ENCODE data around the gene TNRC6C. TPM values are rescaled to one million over a fixed set of nuclear protein-coding genes. Genes with fewer than 3 reads are reported as not detected.
"Not testable (repeated sequence)": the region's sequence is repeated elsewhere in the genome, so short reads cannot be mapped to it uniquely, and the experiment has no call there.

TNRC6C gene
- total RNA-seq, 1 donor from 2014 or later: 11.0 TPM

DNA sequence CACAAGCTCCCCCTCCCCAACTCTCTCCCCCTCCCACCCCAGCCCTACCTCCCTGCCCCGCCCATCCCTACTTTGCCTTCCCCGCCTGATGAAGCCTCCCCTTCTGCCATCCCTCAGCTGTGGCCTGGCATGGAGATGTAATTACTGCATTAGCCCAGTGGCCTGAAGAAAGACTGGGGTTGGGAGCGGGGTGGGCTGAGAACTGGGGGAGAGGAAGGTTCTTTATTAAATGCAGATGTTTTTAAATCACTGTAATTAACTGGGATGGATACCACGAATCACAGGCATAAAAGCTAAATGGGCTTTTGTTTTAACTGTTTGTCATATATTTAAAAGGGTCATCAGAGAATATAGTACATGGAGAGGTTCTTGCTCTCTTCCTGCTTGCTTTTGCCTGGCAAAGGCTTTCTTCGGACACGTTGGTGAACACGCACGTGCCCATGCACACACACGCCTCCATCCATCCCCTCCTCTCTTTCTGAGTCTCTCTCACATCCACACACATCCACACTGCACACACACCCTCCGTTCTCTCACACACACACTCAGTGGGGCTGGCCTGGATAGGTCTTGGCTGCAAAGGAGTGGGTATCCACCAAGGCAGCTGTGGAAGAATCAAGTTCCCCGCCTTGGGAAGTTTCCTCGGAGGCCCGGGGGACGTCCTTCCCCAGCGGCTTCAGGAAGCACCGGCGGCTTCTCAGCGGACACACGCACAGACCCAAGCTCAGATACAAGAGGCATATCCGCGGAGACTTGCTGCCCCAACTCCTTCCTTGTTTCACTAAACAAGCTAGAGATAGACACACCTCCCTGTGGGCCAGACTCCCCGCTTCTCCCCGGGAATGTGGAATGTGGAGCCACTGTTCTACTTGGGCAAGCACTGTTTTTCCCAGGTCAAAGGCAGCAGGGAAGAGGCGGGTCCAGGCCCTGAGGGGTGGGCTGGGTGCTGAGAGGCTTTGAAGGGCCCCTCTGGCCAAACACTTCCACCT lies 27.4 kb upstream of the TNRC6C start:
- ATAC-seq: no peak
- DNase-seq (ENCODE audit: low spot score): no peak

DNA sequence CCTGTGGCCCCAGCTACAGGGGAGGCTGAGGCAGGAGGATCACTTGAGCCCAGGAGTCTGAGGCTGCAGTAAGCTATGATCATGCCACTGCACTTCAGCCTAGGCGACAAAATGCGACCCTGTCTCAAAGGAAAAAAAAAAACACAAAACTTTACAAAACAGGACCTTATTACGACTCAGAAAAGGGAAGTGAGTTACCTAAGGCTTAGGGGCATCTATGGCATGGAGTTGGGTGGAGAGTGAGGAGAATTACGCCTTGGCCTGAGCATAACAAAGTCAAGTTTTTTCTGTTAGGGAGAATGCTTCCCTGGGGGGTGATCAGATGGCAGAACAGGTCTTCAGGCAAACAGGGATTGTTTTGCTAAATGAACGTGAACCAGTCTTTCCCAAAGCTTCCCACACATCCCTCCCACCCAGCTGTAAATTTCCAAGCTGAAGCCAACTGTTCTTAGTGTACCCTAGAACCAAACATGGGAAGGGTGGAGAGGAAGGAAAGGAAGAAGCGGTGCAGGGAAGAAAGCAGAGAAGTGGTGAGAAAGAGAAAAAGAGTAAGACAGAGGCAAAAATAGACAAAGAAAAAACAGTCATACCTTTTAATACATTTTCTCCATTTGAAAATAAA lies 24.6 kb upstream of the TNRC6C start:
- ATAC-seq: no peak

DNA sequence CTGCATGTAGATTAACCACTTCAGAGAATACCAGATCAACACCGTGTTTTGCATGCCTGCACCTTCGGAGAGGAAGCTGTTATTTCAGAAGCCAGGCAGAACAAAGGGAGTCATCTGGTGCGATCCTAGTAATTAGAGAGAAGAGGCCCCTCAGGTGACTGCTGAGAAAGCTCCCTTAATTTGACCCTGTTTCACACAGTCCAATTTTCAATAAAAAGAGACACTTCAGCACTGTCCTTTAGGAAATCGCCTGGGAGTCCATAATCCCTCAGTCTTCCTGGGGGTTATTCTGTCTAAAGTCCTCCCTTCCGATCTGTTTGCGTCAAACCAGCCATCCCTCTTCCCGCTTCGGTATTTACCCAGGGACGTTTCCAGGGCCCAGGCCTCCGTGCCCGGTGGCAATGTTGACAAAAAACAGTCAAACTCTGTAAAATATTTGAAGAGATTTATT lies 23.4 kb upstream of the TNRC6C start:
- ATAC-seq (peak; percentile 99), DNase-seq (ENCODE audit: low spot score) (peak; percentile 76)

More for the DNA sequence above, 24.6 kb upstream of the TNRC6C start:
- DNase-seq (ENCODE audit: low spot score): no peak

- ATAC-seq; DNase-seq (ENCODE audit: low spot score): not testable (repeated sequence)
Observed at GRCh38 chr17:77935744-77936143, 22.8 kb upstream of the TNRC6C start.

- ATAC-seq (no peak), DNase-seq (ENCODE audit: low spot score) (no peak)
Observed at GRCh38 chr17:77936881-77937280, 21.6 kb upstream of the TNRC6C start.

DNA sequence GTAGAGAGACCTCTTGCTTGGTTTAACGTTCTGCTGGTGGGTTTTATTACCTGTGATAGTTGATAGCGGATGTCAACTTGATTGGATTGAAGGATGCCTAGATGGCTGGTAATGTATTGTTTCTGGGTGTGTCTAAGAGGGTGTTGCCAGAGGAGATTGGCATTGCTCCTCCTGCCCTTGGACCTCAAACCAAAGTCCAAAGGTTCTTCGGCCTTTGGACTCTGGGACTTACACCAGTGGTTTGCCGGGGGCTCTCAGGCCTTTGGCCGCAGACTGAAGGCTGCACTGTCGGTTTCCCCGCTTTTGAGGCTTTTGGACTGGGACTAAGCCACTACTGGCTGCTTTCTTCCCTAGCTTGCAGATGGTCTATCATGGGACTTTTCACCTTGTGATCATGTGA lies 17.5 kb upstream of the TNRC6C start:
- no peak for DNase-seq (ENCODE audit: low spot score)
- no peak for ATAC-seq

- ATAC-seq: no peak
- DNase-seq (ENCODE audit: low spot score): no peak
Observed at GRCh38 chr17:77942112-77942988, 16.2 kb upstream of the TNRC6C start.

DNA sequence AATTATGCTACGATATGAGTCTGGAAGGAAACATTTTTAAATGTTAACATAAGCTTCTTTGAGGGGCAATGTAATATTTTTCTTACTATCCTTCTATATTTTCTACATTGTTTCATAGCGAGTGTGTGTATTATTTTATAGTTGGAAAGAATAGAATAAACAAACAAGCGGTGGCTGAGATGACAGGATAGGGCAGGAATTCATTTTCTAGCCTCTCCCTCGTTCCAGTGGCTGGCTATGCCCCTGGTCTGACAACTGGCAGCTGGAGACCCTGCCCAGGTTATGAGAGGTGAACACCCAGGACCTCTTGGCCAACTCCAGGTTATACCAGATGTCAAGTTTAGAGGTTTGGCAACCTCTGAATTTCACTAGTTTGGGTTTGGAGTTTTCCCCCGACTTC lies 14.5 kb upstream of the TNRC6C start:
- ATAC-seq: no peak
- DNase-seq (ENCODE audit: low spot score): no peak

DNA sequence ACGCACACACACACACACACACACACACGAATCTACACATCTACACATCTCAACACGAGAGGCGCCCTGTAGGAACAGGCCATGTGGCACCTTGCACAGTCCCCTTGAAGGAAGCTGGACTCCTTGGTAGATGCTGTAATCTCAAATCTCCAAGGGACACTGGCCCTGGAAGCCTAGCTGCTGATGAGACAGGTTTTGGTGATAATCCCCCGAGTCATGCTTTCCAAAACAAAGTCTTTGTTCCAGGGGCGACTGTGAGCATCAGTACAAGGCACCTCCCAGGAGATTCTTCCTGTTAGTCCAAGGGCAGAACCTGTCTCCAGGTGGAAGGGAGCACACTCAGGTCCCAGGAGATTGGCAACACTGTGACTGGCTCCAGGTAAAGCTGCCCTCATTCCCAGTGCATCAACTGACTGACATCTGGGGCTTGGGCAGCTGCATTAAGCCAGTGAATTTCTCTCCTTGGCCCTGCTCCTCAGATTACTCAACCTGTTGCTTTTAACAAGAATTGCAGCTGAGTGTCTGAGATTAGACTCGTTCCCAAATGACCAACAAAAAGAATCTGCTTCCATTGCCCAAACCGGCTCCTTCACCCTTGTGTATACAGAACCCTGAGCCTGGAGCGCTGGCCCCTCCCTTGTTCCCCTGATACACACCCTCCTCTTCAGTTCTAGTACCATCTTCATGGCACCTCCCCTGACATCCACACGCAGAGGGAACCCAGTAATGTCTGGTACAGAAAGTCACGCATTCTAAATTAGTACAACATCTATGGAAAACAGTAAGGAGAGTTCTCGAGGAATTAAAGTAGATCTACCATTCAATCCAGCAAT lies 13.9 kb upstream of the TNRC6C start:
- ATAC-seq: no peak
- DNase-seq (ENCODE audit: low spot score): no peak

- DNase-seq (ENCODE audit: low spot score): no peak
- no peak for ATAC-seq
Observed at GRCh38 chr17:77946900-77947645, 11.4 kb upstream of the TNRC6C start.

DNA sequence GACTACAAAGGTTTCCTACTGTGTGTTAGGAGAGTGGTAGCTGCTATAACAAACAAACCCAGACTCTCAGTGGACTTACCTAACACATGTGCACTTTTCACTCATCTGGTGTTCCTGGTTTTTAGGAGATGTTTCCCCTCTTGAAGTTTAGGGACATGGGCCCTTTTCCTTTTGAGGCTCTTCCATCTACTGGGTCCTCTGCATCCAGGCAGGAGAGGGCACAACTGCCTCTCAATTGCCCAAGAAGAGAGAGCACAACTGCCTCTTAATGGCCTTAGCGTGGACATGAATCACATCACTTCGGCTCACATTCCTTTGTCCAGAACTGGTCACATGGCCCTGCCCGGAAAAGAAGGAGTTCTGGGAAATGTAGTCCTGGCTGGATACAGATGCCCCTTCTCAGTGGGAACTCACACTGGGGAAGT lies 9.8 kb upstream of the TNRC6C start:
- ATAC-seq (peak; percentile 68), DNase-seq (ENCODE audit: low spot score) (no peak)

- DNase-seq (ENCODE audit: low spot score) (no peak), ATAC-seq (no peak)
Observed at GRCh38 chr17:77951123-77951522, 7.4 kb upstream of the TNRC6C start.

DNA sequence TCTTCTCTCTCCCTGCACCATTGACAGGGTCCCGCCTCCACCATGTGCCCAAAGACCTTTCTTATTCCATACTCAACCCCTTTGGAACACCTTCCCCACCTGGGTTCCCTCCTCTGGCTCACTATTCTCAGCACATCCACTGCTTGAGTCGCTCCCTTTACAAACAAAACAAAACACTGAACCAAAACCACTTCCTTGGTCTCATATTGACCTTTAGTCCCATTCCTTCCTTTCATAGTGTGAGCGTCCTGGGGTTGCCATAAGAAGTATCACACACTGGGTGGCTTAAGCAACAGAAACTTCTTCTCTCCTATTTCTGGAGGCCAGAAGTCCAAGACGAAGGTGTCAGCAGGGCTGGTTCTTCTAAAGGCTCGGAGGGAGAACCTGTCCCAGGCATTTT lies 6.1 kb upstream of the TNRC6C start:
- DNase-seq (ENCODE audit: low spot score): no peak
- ATAC-seq: no peak

GRCh38 chr17:77957235-77957856 lies 1.2 kb upstream of the TNRC6C start:
- ATAC-seq (peak; percentile 2), DNase-seq (ENCODE audit: low spot score) (no peak)

DNA sequence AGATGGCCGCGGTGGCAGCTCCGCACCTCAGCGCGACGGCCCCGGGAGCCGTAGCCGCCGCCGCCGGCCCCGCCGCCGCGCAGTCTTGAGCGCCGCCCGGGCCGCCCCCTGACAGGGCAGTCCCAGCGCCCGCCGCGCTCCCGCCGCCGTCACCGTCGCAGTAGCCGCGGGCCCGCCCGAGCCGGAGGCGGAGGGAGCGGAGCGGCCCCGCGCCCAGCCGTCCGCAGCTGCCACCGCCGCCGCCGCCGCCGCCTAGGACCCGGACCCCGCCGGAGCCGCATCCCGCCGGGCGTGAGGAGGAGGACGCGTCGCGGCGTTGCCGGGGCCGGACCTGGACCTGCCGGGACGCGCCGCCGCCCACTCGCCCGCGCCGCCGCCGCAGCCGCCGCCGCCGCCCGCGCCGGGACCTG lies 218 bp downstream of the TNRC6C start:
- DNase-seq (ENCODE audit: low spot score) (no peak), ATAC-seq (no peak)

GRCh38 chr17:77959126-77959925 lies 823 bp downstream of the TNRC6C start:
- peak; percentile 55 for DNase-seq (ENCODE audit: low spot score)
- ATAC-seq: no peak

DNA sequence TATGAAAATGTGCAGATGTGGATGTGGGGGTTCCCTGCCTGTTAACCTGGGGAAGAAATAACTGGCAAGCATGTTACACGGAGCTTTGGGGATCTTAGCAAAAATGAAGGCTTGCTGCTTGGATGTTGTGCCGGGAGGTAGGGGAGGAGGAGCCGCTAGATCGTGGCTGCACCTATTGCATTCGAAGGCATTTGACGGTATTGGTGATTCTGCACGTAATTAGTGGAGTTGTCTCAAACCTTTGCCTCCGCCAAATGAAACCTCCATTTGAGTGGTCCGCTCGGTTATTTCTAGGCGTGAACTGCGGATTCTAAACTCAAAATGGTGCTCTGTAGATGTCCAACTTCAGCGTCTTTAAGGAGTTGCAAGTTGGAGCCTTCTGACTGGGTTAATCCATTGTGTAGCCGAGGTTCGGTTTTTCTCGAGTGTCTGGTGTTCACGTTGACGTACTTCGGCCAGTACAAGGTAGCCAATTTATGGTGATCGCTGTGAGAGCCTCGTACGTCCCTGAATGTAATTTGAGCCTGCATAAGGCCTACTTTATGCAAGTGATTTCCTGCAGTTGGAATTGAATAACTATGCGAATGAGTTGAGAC lies 1.5 kb downstream of the TNRC6C start:
- DNase-seq (ENCODE audit: low spot score) (no peak), ATAC-seq (no peak)

GRCh38 chr17:77961741-77962140 lies 3.2 kb downstream of the TNRC6C start:
- DNase-seq (ENCODE audit: low spot score): no peak
- no peak for ATAC-seq

All from left lobe of liver (tissue), 2 donors.